Uterus (tissue), 4 donors: ENCODE results near the gene ADIRF. TPM values are rescaled to one million over a fixed set of nuclear protein-coding genes. Genes with fewer than 3 reads are reported as not detected.
A peak's percentile ranks its signal among the peaks of the same experiment; 100 is the strongest.
"Not testable (repeated sequence)": the region's sequence is repeated elsewhere in the genome, so short reads cannot be mapped to it uniquely, and the experiment has no call there.

Experiments
- DNase-seq, 2 donors: peaks; one replicate each; pipeline ENCODE4 v3.0.0-alpha.2; 2019 to 2020
- H3K27ac ChIP-seq, 2 donors: fragments of 200-600 bp; sonication (generic); 1 replicate in 1 of 2; 2 replicates in 1 of 2; pipeline ENCODE4 v1.5.1; 2016 to 2018
- H3K27me3 ChIP-seq, 2 donors: fragments of 200-600 bp; sonication (generic); one replicate each; pipeline ENCODE4 v1.5.1; 2018 to 2019; ENCODE audit warnings: control low read depth in 1 of 2
- H3K36me3 ChIP-seq, 2 donors: fragments of 200-600 bp; sonication (generic); one replicate each; pipeline ENCODE4 v1.5.1; 2019; ENCODE audit warnings: control low read depth in 1 of 2
- H3K4me1 ChIP-seq, 2 donors: fragments of 200-600 bp; sonication (generic); one replicate each; pipeline ENCODE4 v1.5.1; 2018 to 2019; ENCODE audit warnings: control low read depth in 1 of 2
- H3K4me3 ChIP-seq, 2 donors: fragments of 200-600 bp; sonication (generic); 1 replicate in 1 of 2; 2 replicates in 1 of 2; pipeline ENCODE4 v1.5.1; 2018 to 2019; ENCODE audit warnings: mild to moderate bottlenecking in 1 of 2
- H3K9me3 ChIP-seq, 2 donors: fragments of 200-600 bp; sonication (generic); one replicate each; pipeline ENCODE4 v1.5.1; 2019; ENCODE audit warnings: control low read depth in 1 of 2
- CTCF ChIP-seq, 4 experiments: fragments of 200-600 bp in 2 of 4; fragments of 450-650 bp in 2 of 4; sonication (generic) in 2 of 4; IDR thresholded peaks; one replicate each; pipeline ENCODE4 v1.5.1; 2016 to 2019; ENCODE audit warnings: antibody characterized with exemption in 4 of 4, mild to moderate bottlenecking in 2 of 4, moderate library complexity in 1 of 4
- POLR2A ChIP-seq, 2 donors: fragments of 450-650 bp; IDR thresholded peaks; one replicate each; pipeline ENCODE4 v1.6.1; 2016; ENCODE audit warnings: antibody characterized with exemption in 2 of 2, mild to moderate bottlenecking in 1 of 2, moderate library complexity in 1 of 2
- intact Hi-C: fragments of 100-400 bp; cut with DNase I; formaldehyde crosslinking; loops from one replicate; pipeline ENCODE4 v1.15.1; 2023; ENCODE audit warnings: low total_unique reads
- total RNA-seq, 4 donors: library from RNA; depleted of rRNA in 3 of 4; stranded (reverse); fragments of >200 nt in 3 of 4; gene quantifications; one replicate each; pipeline versions ENCODE4 v1.1.0 to v1.2.4, GENCODE V29; 2014 to 2023
- donor health status: DM: yes; HTN: yes; CAD: no.

ADIRF gene
- total RNA-seq, 4 donors from 2014 or later, result 8.5 to 368 (median 275) TPM

GRCh38 chr10:86932674-86933073 is 35.6 kb upstream of the ADIRF start:
- no peak for DNase-seq
- TF ChIP-seq POLR2A (IDR thresholded peaks at IDR 0.05), result no peak
- TF ChIP-seq CTCF (IDR thresholded peaks at IDR 0.05), result no peak
- Histone ChIP-seq H3K27me3 (no peaks in the 10 kb centered on the region), H3K9me3 (no peaks in the 10 kb centered on the region), H3K27ac (no peak overlapping the region), H3K4me3 (no peak overlapping the region), H3K4me1 (no peaks in the 10 kb centered on the region), H3K36me3 (no peaks in the 10 kb centered on the region)
- intact Hi-C loops, result no loop called here

- H3K27ac ChIP-seq, H3K36me3 ChIP-seq, H3K4me1 ChIP-seq, intact Hi-C loops, H3K4me3 ChIP-seq, DNase-seq, H3K9me3 ChIP-seq, H3K27me3 ChIP-seq: not testable (repeated sequence)
These were observed 34.0 kb upstream of the ADIRF start for GRCh38 chr10:86934162-86934711.

GRCh38 chr10:86936661-86937501 is 31.4 kb upstream of the ADIRF start:
- no peak overlapping the region for H3K27ac ChIP-seq
- intact Hi-C loops, result no loop called here
- H3K4me1 ChIP-seq, result no peaks in the 10 kb centered on the region
- H3K9me3 ChIP-seq, result no peaks in the 10 kb centered on the region
- H3K27me3 ChIP-seq, result no peaks in the 10 kb centered on the region
- no peak for DNase-seq
- no peak overlapping the region for H3K4me3 ChIP-seq
- TF ChIP-seq CTCF (IDR thresholded peaks at IDR 0.05) (no peak), POLR2A (IDR thresholded peaks at IDR 0.05) (no peak)
- no peaks in the 10 kb centered on the region for H3K36me3 ChIP-seq

DNA sequence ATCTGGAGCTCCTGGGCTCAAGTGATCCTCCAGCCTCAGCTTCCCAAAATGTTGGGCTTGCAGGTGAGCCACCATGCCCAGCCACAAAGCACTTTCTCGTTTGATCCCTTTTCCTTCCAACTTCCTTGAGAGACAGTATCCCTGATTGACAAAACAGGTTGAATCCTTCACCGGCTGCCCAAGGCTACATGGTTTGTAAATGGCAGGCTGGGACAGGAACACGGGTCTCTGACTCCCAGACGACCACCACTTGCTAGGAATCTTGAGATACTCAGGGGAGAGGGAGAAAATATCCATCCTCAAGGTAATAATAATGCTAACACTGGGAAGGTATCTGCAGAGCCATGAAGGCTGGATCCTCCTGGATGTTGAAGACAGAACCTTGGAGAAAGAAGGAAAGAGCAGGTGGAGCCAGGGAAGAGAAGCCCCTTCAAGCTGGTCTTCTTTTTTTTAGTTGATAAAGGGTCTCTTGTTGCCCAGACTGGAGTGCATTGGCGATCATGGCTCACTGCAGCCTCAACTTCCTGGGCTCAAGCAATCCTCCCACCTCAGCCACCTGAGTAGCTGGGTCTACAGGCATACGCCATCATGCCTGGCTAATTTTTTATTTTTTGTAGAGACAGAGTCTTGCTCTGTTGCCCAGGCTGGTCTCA is 30.7 kb upstream of the ADIRF start:
- peaks cover 0 to 3% of the 10 kb centered on the region in 2 donors for H3K4me1 ChIP-seq
- TF ChIP-seq CTCF (IDR thresholded peaks at IDR 0.05) (no peak), POLR2A (IDR thresholded peaks at IDR 0.05) (no peak)
- H3K4me3 ChIP-seq, result no peak overlapping the region
- no peak overlapping the region for H3K27ac ChIP-seq
- intact Hi-C loops, result no loop called here
- H3K9me3 ChIP-seq, result no peaks in the 10 kb centered on the region
- no peaks in the 10 kb centered on the region for H3K27me3 ChIP-seq
- DNase-seq, result no peak
- H3K36me3 ChIP-seq, result no peaks in the 10 kb centered on the region

DNA sequence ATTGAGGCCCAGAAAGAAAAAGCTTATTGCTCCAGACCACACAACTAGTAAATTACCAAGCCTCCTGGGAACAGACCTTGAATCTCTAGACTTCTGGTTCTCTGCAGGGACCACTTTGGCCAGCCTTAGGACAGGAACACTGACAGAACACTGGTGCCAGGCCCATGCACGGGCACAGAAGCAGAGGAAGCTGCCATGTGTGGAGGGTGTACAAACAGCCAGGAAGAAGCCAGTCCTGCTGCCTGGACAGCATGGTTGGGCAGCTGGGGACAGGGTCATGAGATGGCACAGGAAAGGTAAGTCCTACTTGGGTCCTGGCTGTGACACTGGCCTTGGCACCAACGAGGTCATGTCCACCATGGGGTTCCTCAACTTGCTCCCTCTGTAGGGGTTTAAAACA is 30.0 kb upstream of the ADIRF start:
- no peaks in the 10 kb centered on the region for H3K36me3 ChIP-seq
- H3K9me3 ChIP-seq, result no peaks in the 10 kb centered on the region
- H3K4me3 ChIP-seq, result no peak overlapping the region
- peaks cover 0 to 4% of the 10 kb centered on the region in 2 donors for H3K4me1 ChIP-seq
- TF ChIP-seq CTCF (IDR thresholded peaks at IDR 0.05) (no peak), POLR2A (IDR thresholded peaks at IDR 0.05) (no peak)
- intact Hi-C loops, result no loop called here
- DNase-seq, result no peak
- H3K27ac ChIP-seq, result no peak overlapping the region
- H3K27me3 ChIP-seq, result no peaks in the 10 kb centered on the region

DNA sequence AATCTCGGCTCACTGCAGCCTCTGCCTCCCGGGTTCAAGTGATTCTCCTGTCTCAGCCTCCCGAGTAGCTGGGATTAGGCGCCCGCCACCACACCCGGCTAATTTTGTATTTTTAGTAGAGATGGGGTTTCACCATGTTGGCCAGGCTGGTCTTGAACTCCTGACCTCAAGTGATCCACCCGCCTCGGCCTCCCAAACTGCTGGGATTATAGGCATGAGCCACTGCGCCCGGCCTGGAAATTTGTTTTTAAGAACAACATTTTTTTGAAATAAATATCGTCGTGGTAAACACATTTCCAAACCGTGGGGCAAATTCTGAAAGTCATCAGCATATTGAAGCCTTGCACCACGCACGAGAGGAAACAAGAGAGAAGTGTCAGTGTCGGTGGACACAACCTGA is 28.2 kb upstream of the ADIRF start:
- intact Hi-C loops, H3K4me3 ChIP-seq, H3K9me3 ChIP-seq, DNase-seq, H3K27me3 ChIP-seq, H3K4me1 ChIP-seq, H3K36me3 ChIP-seq: not testable (repeated sequence)
- peak overlapping the region in 1 of 2 donors; percentile 31 for H3K27ac ChIP-seq
